H1 (cell line): ENCODE measurements around the gene CASQ2.

Source experiments
- BCL11A ChIP-seq, 2 experiments: IDR thresholded peaks; one replicate each; pipeline ENCODE4 v1.6.1; 2011; ENCODE audit warnings: low read depth in 2 of 2, low read length in 2 of 2, mild to moderate bottlenecking in 2 of 2
- CBX5 ChIP-seq: fragments of 300-800, 300-1000 bp; sonication (generic); IDR thresholded peaks from 2 replicates; pipeline ENCODE4 v1.7.1; 2016; ENCODE audit warnings: antibody characterized with exemption, low read length, low read depth
- TF ChIP-seq, protein P1 (sequence below), 3 experiments: IDR thresholded peaks; 1 replicate in 2 of 3; 2 replicates in 1 of 3; pipeline versions ENCODE4 v1.5.1 to v1.6.1; 2011; ENCODE audit warnings: low read length in 3 of 3, mild to moderate bottlenecking in 3 of 3, inconsistent platforms in 2 of 3, low read depth in 1 of 3, moderate library complexity in 1 of 3; ENCODE audit not compliant: insufficient read depth in 1 of 3; ENCODE audit errors: control extremely low read depth in 1 of 3
- TF ChIP-seq, protein P2 (sequence below): IDR thresholded peaks from 2 replicates; pipeline ENCODE4 v1.6.1; 2012; ENCODE audit warnings: inconsistent platforms

DNA sequence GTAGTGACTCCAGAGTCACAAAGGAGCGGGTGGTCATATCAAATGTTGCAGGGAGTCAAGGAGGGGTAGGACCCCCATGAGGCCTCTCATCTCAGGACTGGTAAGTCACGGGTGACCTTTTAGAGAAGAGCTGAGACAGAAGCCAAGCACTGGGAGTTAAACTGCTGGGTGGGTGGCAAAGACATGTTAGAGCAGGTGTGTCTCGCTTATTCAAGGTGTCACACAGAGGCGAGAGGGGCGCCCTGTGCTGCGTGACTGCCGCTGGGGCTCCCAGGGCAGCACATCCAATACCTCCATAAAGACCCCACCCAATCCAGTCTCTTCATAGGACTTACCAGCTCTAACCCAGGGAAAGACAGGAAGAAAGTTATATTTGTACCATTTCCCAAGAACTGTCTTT lies 15.2 kb downstream of the CASQ2 start:
- TF ChIP-seq, protein P1, sequence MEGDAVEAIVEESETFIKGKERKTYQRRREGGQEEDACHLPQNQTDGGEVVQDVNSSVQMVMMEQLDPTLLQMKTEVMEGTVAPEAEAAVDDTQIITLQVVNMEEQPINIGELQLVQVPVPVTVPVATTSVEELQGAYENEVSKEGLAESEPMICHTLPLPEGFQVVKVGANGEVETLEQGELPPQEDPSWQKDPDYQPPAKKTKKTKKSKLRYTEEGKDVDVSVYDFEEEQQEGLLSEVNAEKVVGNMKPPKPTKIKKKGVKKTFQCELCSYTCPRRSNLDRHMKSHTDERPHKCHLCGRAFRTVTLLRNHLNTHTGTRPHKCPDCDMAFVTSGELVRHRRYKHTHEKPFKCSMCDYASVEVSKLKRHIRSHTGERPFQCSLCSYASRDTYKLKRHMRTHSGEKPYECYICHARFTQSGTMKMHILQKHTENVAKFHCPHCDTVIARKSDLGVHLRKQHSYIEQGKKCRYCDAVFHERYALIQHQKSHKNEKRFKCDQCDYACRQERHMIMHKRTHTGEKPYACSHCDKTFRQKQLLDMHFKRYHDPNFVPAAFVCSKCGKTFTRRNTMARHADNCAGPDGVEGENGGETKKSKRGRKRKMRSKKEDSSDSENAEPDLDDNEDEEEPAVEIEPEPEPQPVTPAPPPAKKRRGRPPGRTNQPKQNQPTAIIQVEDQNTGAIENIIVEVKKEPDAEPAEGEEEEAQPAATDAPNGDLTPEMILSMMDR (IDR thresholded peaks at IDR 0.05; ENCODE audit: control extremely low read depth in 1 of 3, insufficient read depth in 1 of 3, low read depth in 1 of 3, low read length in 3 of 3), result no peak
- TF ChIP-seq CBX5 (no peak), BCL11A (IDR thresholded peaks at IDR 0.05; ENCODE audit: low read depth in 2 of 2, low read length in 2 of 2) (no peak)
- TF ChIP-seq, protein P2, sequence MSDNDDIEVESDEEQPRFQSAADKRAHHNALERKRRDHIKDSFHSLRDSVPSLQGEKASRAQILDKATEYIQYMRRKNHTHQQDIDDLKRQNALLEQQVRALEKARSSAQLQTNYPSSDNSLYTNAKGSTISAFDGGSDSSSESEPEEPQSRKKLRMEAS, result no peak
